SU-DHL-6 (cell line): Measurements from ENCODE around the gene FKBP10.

Source experiments
- H2AFZ ChIP-seq: fragments of 200-600 bp; sonication (generic); 2 replicates; pipeline ENCODE4 v1.6.1; 2014; ENCODE audit warnings: low read depth, mild to moderate bottlenecking, moderate library complexity, mixed read lengths, antibody characterized with exemption, low read length; ENCODE audit not compliant: severe bottlenecking
- H3F3A ChIP-seq: fragments of 200-600 bp; shearing (Covaris generic); 2 replicates; pipeline ENCODE4 v1.6.0; 2016; ENCODE audit warnings: antibody characterized with exemption, mild to moderate bottlenecking; ENCODE audit not compliant: insufficient read depth
- H3K27ac ChIP-seq: fragments of 200-600 bp; sonication (generic); 2 replicates; pipeline ENCODE4 v1.5.1; 2016; ENCODE audit warnings: low read depth, mild to moderate bottlenecking, low read length, moderate library complexity, mixed read lengths
- H3K27me3 ChIP-seq: fragments of 200-600 bp; sonication (generic), shearing (Covaris generic); 2 replicates; pipeline ENCODE4 v1.6.0; 2014; ENCODE audit warnings: mild to moderate bottlenecking, low read length
- H3K36me3 ChIP-seq: fragments of 200-600 bp; sonication (generic); 2 replicates; pipeline ENCODE4 v1.6.1; 2014; ENCODE audit warnings: mild to moderate bottlenecking, low read length, mixed read lengths
- H3K4me2 ChIP-seq: fragments of 300-600, 200-600 bp; shearing (Covaris generic), sonication (generic); 2 replicates; pipeline ENCODE4 v1.6.0; 2014; ENCODE audit warnings: low read length, low read depth, mild to moderate bottlenecking; ENCODE audit not compliant: poor library complexity, severe bottlenecking
- H3K4me3 ChIP-seq: fragments of 200-600 bp; sonication (generic); 2 replicates; pipeline ENCODE4 v1.5.1; 2014; ENCODE audit warnings: antibody characterized with exemption, low read length, mild to moderate bottlenecking, mixed read lengths; ENCODE audit not compliant: insufficient read depth, poor library complexity, severe bottlenecking
- H3K79me2 ChIP-seq: fragments of 200-600 bp; sonication (generic); 2 replicates; pipeline ENCODE4 v1.6.1; 2014; ENCODE audit warnings: mild to moderate bottlenecking, low read length, moderate library complexity; ENCODE audit not compliant: insufficient read depth
- H3K9ac ChIP-seq: fragments of 200-600 bp; sonication (generic); 2 replicates; pipeline ENCODE4 v1.7.0; 2014; ENCODE audit warnings: mild to moderate bottlenecking, low read length
- H3K9me2 ChIP-seq: fragments of 200-600 bp; sonication (generic); replicated peaks from 2 replicates; pipeline ENCODE4 v1.6.1; 2014; ENCODE audit warnings: low read length; ENCODE audit not compliant: insufficient read depth
- H3K9me3 ChIP-seq: fragments of 200-600 bp; sonication (generic); 2 replicates; pipeline ENCODE4 v1.6.1; 2014; ENCODE audit warnings: low read length, mixed read lengths; ENCODE audit not compliant: insufficient read depth
- H4K20me1 ChIP-seq: fragments of 200-600 bp; sonication (generic); 2 replicates; pipeline ENCODE4 v1.6.1; 2014; ENCODE audit warnings: low read depth, mild to moderate bottlenecking, antibody characterized with exemption, low read length, moderate library complexity, mixed read lengths
- EZH2phosphoT487 ChIP-seq: fragments of 200-600 bp; sonication (generic), shearing (Covaris generic); conservative IDR thresholded peaks from 2 replicates; pipeline ENCODE4 v1.6.1; 2018; ENCODE audit warnings: mild to moderate bottlenecking, antibody characterized with exemption, low read length, moderate library complexity, mixed read lengths
- TF ChIP-seq, protein P1 (sequence below): fragments of 200-600 bp; sonication (generic); IDR thresholded peaks from one replicate; pipeline ENCODE4 v1.5.1; 2017; ENCODE audit warnings: antibody characterized with exemption, mild to moderate bottlenecking, low read length, moderate library complexity; ENCODE audit not compliant: insufficient read depth, poor library complexity, severe bottlenecking

Gene FKBP10

DNA sequence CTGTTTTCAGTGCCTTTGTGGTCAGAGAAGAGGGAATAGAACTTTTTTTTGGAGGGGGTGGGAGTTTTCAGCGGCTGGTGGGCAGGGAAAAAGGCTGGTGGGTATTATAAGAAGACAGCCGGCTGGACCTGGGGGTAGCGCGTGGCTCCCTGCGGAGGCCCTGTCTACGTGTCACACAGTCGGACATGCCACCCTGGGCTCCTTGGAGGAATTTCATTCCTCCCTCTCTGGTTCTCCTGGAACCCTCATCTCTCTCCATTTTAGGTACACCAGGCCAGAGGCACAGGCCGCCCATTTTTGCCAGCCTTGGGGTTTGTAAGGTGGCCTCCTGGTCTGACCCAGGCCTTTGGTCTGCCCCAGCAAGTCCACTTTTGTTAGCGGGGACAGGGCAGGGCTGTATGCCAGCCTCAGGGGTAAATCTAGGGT lies 908 bp downstream of the FKBP10 start:
- no peaks in the 10 kb centered on the region for H3K27me3 ChIP-seq
- no peaks in the 10 kb centered on the region for H3K9me2 ChIP-seq
- no peak overlapping the region for H3K27ac ChIP-seq
- no peak overlapping the region for H2AFZ ChIP-seq
- H4K20me1 ChIP-seq: no peaks in the 10 kb centered on the region
- no peak overlapping the region for H3K4me3 ChIP-seq
- H3K79me2 ChIP-seq: no peaks in the 10 kb centered on the region
- TF ChIP-seq EZH2phosphoT487: no peak
- H3K36me3 ChIP-seq: no peaks in the 10 kb centered on the region
- no peak overlapping the region for H3K9ac ChIP-seq
- H3F3A ChIP-seq: no peaks in the 10 kb centered on the region
- no peaks in the 10 kb centered on the region for H3K9me3 ChIP-seq
- H3K4me2 ChIP-seq: no peak overlapping the region

DNA sequence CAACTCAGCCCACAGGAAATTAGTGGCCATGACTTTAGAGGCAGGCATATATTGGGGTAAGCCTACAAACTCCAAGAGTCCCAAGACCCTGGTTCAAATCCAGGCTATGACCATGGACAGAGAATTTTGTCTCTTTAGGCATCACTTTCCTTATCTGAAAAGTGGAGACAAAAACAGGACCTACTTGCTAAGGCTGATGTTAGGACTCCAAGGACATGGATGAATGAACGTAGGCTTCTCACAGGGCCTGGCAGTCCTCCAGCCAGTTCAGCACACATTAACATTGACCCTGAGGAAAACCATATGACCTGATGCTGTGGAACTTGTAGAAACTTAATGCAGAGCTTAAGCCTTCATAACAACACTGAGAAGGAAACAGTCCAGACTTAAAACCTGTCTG lies 1.4 kb downstream of the FKBP10 start:
- Histone ChIP-seq H3K9me3 (no peaks in the 10 kb centered on the region), H3K36me3 (no peaks in the 10 kb centered on the region), H2AFZ (no peak overlapping the region), H3K9ac (no peak overlapping the region), H3F3A (no peaks in the 10 kb centered on the region), H3K27ac (no peak overlapping the region), H4K20me1 (no peaks in the 10 kb centered on the region), H3K79me2 (no peaks in the 10 kb centered on the region), H3K27me3 (no peaks in the 10 kb centered on the region), H3K9me2 (no peaks in the 10 kb centered on the region), H3K4me2 (no peak overlapping the region), H3K4me3 (no peak overlapping the region)
- TF ChIP-seq EZH2phosphoT487: no peak
- TF ChIP-seq, protein P1, sequence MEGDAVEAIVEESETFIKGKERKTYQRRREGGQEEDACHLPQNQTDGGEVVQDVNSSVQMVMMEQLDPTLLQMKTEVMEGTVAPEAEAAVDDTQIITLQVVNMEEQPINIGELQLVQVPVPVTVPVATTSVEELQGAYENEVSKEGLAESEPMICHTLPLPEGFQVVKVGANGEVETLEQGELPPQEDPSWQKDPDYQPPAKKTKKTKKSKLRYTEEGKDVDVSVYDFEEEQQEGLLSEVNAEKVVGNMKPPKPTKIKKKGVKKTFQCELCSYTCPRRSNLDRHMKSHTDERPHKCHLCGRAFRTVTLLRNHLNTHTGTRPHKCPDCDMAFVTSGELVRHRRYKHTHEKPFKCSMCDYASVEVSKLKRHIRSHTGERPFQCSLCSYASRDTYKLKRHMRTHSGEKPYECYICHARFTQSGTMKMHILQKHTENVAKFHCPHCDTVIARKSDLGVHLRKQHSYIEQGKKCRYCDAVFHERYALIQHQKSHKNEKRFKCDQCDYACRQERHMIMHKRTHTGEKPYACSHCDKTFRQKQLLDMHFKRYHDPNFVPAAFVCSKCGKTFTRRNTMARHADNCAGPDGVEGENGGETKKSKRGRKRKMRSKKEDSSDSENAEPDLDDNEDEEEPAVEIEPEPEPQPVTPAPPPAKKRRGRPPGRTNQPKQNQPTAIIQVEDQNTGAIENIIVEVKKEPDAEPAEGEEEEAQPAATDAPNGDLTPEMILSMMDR: no peak

DNA sequence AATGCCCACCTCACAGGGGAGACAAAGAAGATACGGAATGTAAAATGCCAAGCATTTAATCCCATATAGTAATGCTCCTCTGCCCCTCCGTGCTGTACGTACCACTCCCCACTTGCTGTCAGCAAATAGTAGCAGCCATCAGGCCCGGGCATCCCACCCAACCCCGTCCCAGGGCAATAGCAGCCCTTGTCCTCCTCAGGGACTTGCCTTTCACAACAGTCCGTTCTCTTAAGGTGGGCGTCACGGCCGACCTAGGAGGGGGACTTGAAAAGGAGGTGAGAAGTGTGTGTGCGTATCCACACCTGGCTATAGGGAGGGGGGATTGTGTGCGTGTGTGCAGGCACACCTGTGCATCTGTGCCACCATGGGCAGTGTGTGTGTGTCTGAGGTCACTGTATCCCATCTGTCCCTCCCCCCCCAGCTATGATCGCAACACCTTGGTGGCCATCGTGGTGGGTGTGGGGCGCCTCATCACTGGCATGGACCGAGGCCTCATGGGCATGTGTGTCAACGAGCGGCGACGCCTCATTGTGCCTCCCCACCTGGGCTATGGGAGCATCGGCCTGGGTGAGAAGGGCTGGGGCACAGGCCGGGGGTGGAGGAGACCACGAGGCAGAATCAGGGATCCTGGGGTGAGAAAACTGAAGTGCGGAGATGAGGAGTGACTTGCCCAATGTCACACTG lies 4.0 kb downstream of the FKBP10 start:
- H3K36me3 ChIP-seq: no peaks in the 10 kb centered on the region
- no peaks in the 10 kb centered on the region for H3F3A ChIP-seq
- H3K4me3 ChIP-seq: no peak overlapping the region
- no peak overlapping the region for H3K9ac ChIP-seq
- no peak for TF ChIP-seq EZH2phosphoT487
- TF ChIP-seq, protein P1: no peak
- H3K79me2 ChIP-seq: no peaks in the 10 kb centered on the region
- no peaks in the 10 kb centered on the region for H3K9me3 ChIP-seq
- no peaks in the 10 kb centered on the region for H3K27me3 ChIP-seq
- H3K9me2 ChIP-seq: no peaks in the 10 kb centered on the region
- H2AFZ ChIP-seq: no peak overlapping the region
- no peak overlapping the region for H3K27ac ChIP-seq
- H4K20me1 ChIP-seq: no peaks in the 10 kb centered on the region
- no peak overlapping the region for H3K4me2 ChIP-seq

DNA sequence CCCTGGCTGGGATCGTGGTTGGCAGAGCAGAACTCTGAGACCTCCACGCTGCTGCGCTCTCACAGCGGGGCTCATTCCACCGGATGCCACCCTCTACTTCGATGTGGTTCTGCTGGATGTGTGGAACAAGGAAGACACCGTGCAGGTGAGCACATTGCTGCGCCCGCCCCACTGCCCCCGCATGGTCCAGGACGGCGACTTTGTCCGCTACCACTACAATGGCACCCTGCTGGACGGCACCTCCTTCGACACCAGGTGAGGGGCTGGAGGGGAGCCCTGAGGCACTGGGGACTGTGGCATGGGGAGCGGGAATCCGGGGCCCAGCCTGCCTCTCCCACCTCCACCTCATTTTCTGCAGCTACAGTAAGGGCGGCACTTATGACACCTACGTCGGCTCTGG lies 5.2 kb downstream of the FKBP10 start:
- Histone ChIP-seq H3K4me2 (no peak overlapping the region), H3K36me3 (no peaks in the 10 kb centered on the region), H3K9me3 (no peaks in the 10 kb centered on the region), H3K27ac (no peak overlapping the region), H2AFZ (no peak overlapping the region), H3K27me3 (no peaks in the 10 kb centered on the region), H3F3A (no peaks in the 10 kb centered on the region), H3K4me3 (no peak overlapping the region), H3K9ac (no peak overlapping the region), H3K9me2 (no peaks in the 10 kb centered on the region), H3K79me2 (no peaks in the 10 kb centered on the region), H4K20me1 (no peaks in the 10 kb centered on the region)
- TF ChIP-seq EZH2phosphoT487: no peak
- TF ChIP-seq, protein P1: no peak
